Activated CD8-positive, alpha-beta T cell treated with anti-CD3 and anti-CD28 coated beads for 36 hours (primary cell): ENCODE data around the gene S100G. TPM values are rescaled to one million over a fixed set of nuclear protein-coding genes. Genes with fewer than 3 reads are reported as not detected.

ENCODE experiments used
- ATAC-seq: fragments of 200-7000 bp; cut with Tn5 transposase; one replicate; pipeline ENCODE4 v1.10.0; 2021; ENCODE audit warnings: mild to moderate bottlenecking, moderate library complexity
- CTCF ChIA-PET: fragments of 350-600 bp; sonication (Branson Sonifier 250); formaldehyde crosslinking; loops from one replicate; lab custom pipeline; 2021; ENCODE audit warnings: antibody characterized with exemption; lab: Charles Lee
- POLR2A ChIA-PET: fragments of 350-600 bp; sonication (Branson Sonifier 250); formaldehyde crosslinking; loops from one replicate; lab custom pipeline; 2021; ENCODE audit warnings: antibody characterized with exemption; lab: Charles Lee
- DNase-seq: peaks from one replicate; pipeline ENCODE4 v3.0.0-alpha.2; 2020
- H3K27ac Mint-ChIP-seq: one replicate; pipeline ENCODE4 v1.8.0; 2021; ENCODE audit warnings: mild to moderate bottlenecking, mixed read lengths
- H3K27me3 Mint-ChIP-seq: one replicate; pipeline ENCODE4 v1.8.0; 2021; ENCODE audit warnings: mixed read lengths
- H3K36me3 Mint-ChIP-seq: one replicate; pipeline ENCODE4 v1.8.0; 2021; ENCODE audit warnings: low read depth, mixed read lengths
- H3K4me1 Mint-ChIP-seq: one replicate; pipeline ENCODE4 v1.8.0; 2021; ENCODE audit warnings: low read depth, mixed read lengths
- H3K4me3 Mint-ChIP-seq: one replicate; pipeline ENCODE4 v1.8.0; 2021; ENCODE audit warnings: mild to moderate bottlenecking, moderate library complexity, mixed read lengths
- H3K9me3 Mint-ChIP-seq: one replicate; pipeline ENCODE4 v1.8.0; 2021; ENCODE audit warnings: mixed read lengths
- CTCF ChIP-seq: fragments of 200-600 bp; IDR thresholded peaks from one replicate; pipeline ENCODE4 v1.8.0; 2022; ENCODE audit warnings: antibody characterized with exemption, mild to moderate bottlenecking
- intact Hi-C: fragments of 100-400 bp; cut with micrococcal nuclease; formaldehyde crosslinking; loops from one replicate; pipeline ENCODE4 v1.10.0; 2022
- total RNA-seq, 2 experiments: library from RNA; stranded (reverse); gene quantifications; one replicate each; pipeline ENCODE4 v1.2.3, GENCODE V29; 2021

S100G gene
- total RNA-seq, 2 experiments from 2014 or later = not detected

GRCh38 chrX:16640823-16641222 lies 9.1 kb upstream of the S100G start:
- H3K27ac Mint-ChIP-seq = no peak overlapping the region
- H3K27me3 Mint-ChIP-seq = no peaks in the 10 kb centered on the region
- ATAC-seq (no peak), DNase-seq (no peak)
- CTCF ChIA-PET = no interaction called here
- POLR2A ChIA-PET = no interaction called here
- no peaks in the 10 kb centered on the region for H3K36me3 Mint-ChIP-seq
- H3K9me3 Mint-ChIP-seq = no peaks in the 10 kb centered on the region
- intact Hi-C loops = no loop called here
- no peak overlapping the region for H3K4me3 Mint-ChIP-seq
- TF ChIP-seq CTCF = no peak
- no peaks in the 10 kb centered on the region for H3K4me1 Mint-ChIP-seq

DNA sequence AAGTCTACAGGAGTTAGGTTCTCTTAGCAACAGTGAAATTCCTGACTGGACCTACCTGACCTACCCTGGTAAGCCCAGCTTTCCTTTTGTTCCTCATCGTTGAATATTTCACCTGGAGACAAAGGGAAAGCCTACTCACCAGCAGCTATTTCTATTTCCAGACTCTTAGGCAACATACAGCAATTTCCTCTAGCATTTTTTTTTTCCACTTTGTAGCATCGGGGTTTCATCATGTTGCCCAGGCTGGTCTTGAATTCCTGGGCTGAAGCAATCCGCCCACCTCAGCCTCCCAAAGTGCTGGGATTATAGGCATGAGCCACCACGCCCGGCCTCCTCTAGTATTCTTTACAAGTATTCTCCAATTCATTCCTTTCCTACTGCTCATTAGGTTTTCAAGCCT lies 6.8 kb upstream of the S100G start:
- POLR2A ChIA-PET = no interaction called here
- H3K4me3 Mint-ChIP-seq = no peak overlapping the region
- H3K9me3 Mint-ChIP-seq = no peaks in the 10 kb centered on the region
- DNase-seq (no peak), ATAC-seq (no peak)
- CTCF ChIA-PET = no interaction called here
- no peaks in the 10 kb centered on the region for H3K4me1 Mint-ChIP-seq
- no peak for TF ChIP-seq CTCF
- no peak overlapping the region for H3K27ac Mint-ChIP-seq
- intact Hi-C loops = no loop called here
- H3K36me3 Mint-ChIP-seq = no peaks in the 10 kb centered on the region
- H3K27me3 Mint-ChIP-seq = no peaks in the 10 kb centered on the region

DNA sequence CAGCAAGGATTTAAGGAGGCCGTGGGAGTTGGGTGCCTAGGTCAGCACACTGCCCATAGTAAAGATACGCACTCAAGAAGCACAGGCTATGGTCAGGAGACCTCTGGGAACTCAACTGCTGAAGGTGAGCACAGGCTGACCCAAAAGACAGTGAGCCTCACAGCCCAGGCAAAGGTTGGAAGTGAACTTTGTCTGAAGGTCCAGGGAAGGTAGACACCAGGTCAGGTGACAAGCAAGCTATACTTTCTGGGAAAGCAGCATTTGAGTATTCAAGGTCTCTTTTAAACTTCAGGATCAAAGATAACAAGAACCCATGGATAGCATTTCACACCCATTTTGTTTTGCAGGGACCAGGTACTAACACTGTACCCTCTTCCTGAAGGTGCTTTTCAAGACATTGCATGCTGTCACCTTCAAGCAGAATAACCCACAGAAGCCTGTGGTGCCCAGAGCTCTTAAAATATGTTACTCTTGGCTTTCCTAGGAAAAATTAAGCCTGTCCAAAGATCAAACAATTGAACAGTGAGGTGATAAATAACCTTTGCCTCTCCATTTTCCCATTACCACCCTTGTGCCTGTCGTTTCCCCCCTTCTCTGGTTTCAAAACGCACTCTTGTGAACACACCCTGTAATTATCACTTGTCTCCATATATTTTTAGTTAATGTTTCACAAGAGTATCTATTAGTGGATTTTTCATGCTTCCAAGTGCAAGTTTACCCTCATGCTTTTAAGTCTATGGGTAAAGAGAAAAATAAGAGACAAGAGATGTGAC lies 3.4 kb upstream of the S100G start:
- no peak overlapping the region for H3K27ac Mint-ChIP-seq
- no peak overlapping the region for H3K4me3 Mint-ChIP-seq
- H3K9me3 Mint-ChIP-seq = no peaks in the 10 kb centered on the region
- no peaks in the 10 kb centered on the region for H3K36me3 Mint-ChIP-seq
- no peak for TF ChIP-seq CTCF
- ChIA-PET CTCF (no interaction called here), POLR2A (no interaction called here)
- no peaks in the 10 kb centered on the region for H3K27me3 Mint-ChIP-seq
- H3K4me1 Mint-ChIP-seq = no peaks in the 10 kb centered on the region
- DNase-seq = no peak
- ATAC-seq = no peak
- intact Hi-C loops = no loop called here

GRCh38 chrX:16651391-16652024 lies 1.6 kb downstream of the S100G start:
- Mint-ChIP-seq H3K36me3 (no peaks in the 10 kb centered on the region), H3K9me3 (no peaks in the 10 kb centered on the region), H3K27ac (no peak overlapping the region), H3K4me1 (no peaks in the 10 kb centered on the region), H3K4me3 (no peak overlapping the region), H3K27me3 (no peaks in the 10 kb centered on the region)
- ChIA-PET CTCF (no interaction called here), POLR2A (interaction anchor here (0.6 kb wide), 1 partner anchor 14 kb away, joined by 3 read pairs; no protein-coding TSS in a partner anchor)
- no peak for TF ChIP-seq CTCF
- no peak for DNase-seq
- intact Hi-C loops = no loop called here
- no peak for ATAC-seq

GRCh38 chrX:16653424-16653823 lies 3.5 kb downstream of the S100G start:
- Mint-ChIP-seq H3K27me3 (no peaks in the 10 kb centered on the region), H3K4me3 (no peak overlapping the region)

More at GRCh38 chrX:16653424-16653823, 3.5 kb downstream of the S100G start:
- no peaks in the 10 kb centered on the region for H3K9me3 Mint-ChIP-seq
- ChIA-PET POLR2A (no interaction called here), CTCF (no interaction called here)
- H3K36me3 Mint-ChIP-seq = no peaks in the 10 kb centered on the region
- no peak for ATAC-seq
- H3K27ac Mint-ChIP-seq = no peak overlapping the region
- TF ChIP-seq CTCF = no peak
- H3K4me1 Mint-ChIP-seq = no peaks in the 10 kb centered on the region
- DNase-seq = no peak
- intact Hi-C loops = no loop called here
